Stimulated activated CD8-positive, alpha-beta memory T cell treated with anti-CD3 and anti-CD28 coated beads, Interleukin-7, amount 100 ng/mL, for 24 hours (primary cell): ENCODE data around the gene STXBP2.

ENCODE experiments used
- DNase-seq: peaks from one replicate; pipeline ENCODE4 v3.0.0-alpha.2; 2020; ENCODE audit warnings: low read depth

Gene STXBP2

GRCh38 chr19:7636691-7637373 lies at the start of gene STXBP2:
Gene STXBP2 (plus strand): TSS chr19:7637110. CDS start chr19:7637150, 40 bp downstream.
- peak; percentile 85 for DNase-seq

GRCh38 chr19:7589822-7590221 lies 47.1 kb upstream of the STXBP2 start:
- DNase-seq, result no peak

GRCh38 chr19:7590256-7590655 lies 46.7 kb upstream of the STXBP2 start:
- no peak for DNase-seq

GRCh38 chr19:7595466-7596133 lies 41.3 kb upstream of the STXBP2 start, which contains the start of gene CAMSAP3:
Gene CAMSAP3 (plus strand): TSS chr19:7595863. CDS start chr19:7596003, 140 bp downstream.
- DNase-seq, result no peak

- no peak for DNase-seq
These were observed 40.5 kb upstream of the STXBP2 start for GRCh38 chr19:7596211-7596937.

- no peak for DNase-seq
These were observed 39.2 kb upstream of the STXBP2 start for GRCh38 chr19:7597689-7598088.

GRCh38 chr19:7598180-7598579 lies 38.7 kb upstream of the STXBP2 start:
- no peak for DNase-seq

- DNase-seq, result no peak
These were observed 36.2 kb upstream of the STXBP2 start for GRCh38 chr19:7600721-7601120.

GRCh38 chr19:7602240-7602934 lies 34.5 kb upstream of the STXBP2 start:
- DNase-seq, result no peak

GRCh38 chr19:7602935-7603497 lies 33.9 kb upstream of the STXBP2 start:
- DNase-seq, result no peak

- no peak for DNase-seq
These were observed 33.0 kb upstream of the STXBP2 start for GRCh38 chr19:7603919-7604318.

GRCh38 chr19:7605490-7606222 lies 31.3 kb upstream of the STXBP2 start:
- DNase-seq, result no peak

- DNase-seq, result no peak
These were observed 30.6 kb upstream of the STXBP2 start for GRCh38 chr19:7606289-7606688.

GRCh38 chr19:7607212-7607873 lies 29.6 kb upstream of the STXBP2 start:
- no peak for DNase-seq

- no peak for DNase-seq
These were observed 28.9 kb upstream of the STXBP2 start for GRCh38 chr19:7607874-7608560.

GRCh38 chr19:7610491-7611240 lies 26.2 kb upstream of the STXBP2 start:
- no peak for DNase-seq

GRCh38 chr19:7611541-7612279 lies 25.2 kb upstream of the STXBP2 start:
- DNase-seq, result no peak
